Nephron progenitor cell (in vitro differentiated cells): ENCODE results near the gene IKBKE.

Experiments
- DNase-seq: peaks from one replicate; pipeline ENCODE4 v3.0.0; 2021
- H3K27ac Mint-ChIP-seq: 2 replicates; pipeline ENCODE4 v1.8.0; 2021; ENCODE audit warnings: mild to moderate bottlenecking, moderate library complexity, mixed read lengths
- H3K27me3 Mint-ChIP-seq: 2 replicates; pipeline ENCODE4 v1.8.0; 2021; ENCODE audit warnings: mild to moderate bottlenecking, low read depth, mixed read lengths; ENCODE audit not compliant: poor library complexity
- H3K36me3 Mint-ChIP-seq: 2 replicates; pipeline ENCODE4 v1.8.0; 2021; ENCODE audit warnings: low read depth, mixed read lengths
- H3K4me1 Mint-ChIP-seq: 2 replicates; pipeline ENCODE4 v1.8.0; 2021; ENCODE audit warnings: mixed read lengths
- H3K4me3 Mint-ChIP-seq: 2 replicates; pipeline ENCODE4 v1.8.0; 2021; ENCODE audit warnings: mild to moderate bottlenecking, moderate library complexity, mixed read lengths
- H3K9me3 Mint-ChIP-seq: 2 replicates; pipeline ENCODE4 v1.8.0; 2021; ENCODE audit warnings: mild to moderate bottlenecking, moderate library complexity, mixed read lengths
- TF ChIP-seq, protein P1 (sequence below): fragments of 200-600 bp; sonication (generic); IDR thresholded peaks from 2 replicates; pipeline ENCODE4 v1.5.0; 2021; ENCODE audit warnings: antibody characterized with exemption

Gene IKBKE

GRCh38 chr1:206538901-206539640, 68.8 kb downstream of the IKBKE start:
- H3K4me3 Mint-ChIP-seq, result no peak overlapping the region
- no peak overlapping the region for H3K27ac Mint-ChIP-seq
- H3K9me3 Mint-ChIP-seq, result peaks cover 4% of the 10 kb centered on the region
- H3K36me3 Mint-ChIP-seq, result no peaks in the 10 kb centered on the region
- DNase-seq, result no peak
- TF ChIP-seq, protein P1, sequence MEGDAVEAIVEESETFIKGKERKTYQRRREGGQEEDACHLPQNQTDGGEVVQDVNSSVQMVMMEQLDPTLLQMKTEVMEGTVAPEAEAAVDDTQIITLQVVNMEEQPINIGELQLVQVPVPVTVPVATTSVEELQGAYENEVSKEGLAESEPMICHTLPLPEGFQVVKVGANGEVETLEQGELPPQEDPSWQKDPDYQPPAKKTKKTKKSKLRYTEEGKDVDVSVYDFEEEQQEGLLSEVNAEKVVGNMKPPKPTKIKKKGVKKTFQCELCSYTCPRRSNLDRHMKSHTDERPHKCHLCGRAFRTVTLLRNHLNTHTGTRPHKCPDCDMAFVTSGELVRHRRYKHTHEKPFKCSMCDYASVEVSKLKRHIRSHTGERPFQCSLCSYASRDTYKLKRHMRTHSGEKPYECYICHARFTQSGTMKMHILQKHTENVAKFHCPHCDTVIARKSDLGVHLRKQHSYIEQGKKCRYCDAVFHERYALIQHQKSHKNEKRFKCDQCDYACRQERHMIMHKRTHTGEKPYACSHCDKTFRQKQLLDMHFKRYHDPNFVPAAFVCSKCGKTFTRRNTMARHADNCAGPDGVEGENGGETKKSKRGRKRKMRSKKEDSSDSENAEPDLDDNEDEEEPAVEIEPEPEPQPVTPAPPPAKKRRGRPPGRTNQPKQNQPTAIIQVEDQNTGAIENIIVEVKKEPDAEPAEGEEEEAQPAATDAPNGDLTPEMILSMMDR, result no peak
- H3K4me1 Mint-ChIP-seq, result peaks cover 33% of the 10 kb centered on the region
- peaks cover 20% of the 10 kb centered on the region for H3K27me3 Mint-ChIP-seq

DNA sequence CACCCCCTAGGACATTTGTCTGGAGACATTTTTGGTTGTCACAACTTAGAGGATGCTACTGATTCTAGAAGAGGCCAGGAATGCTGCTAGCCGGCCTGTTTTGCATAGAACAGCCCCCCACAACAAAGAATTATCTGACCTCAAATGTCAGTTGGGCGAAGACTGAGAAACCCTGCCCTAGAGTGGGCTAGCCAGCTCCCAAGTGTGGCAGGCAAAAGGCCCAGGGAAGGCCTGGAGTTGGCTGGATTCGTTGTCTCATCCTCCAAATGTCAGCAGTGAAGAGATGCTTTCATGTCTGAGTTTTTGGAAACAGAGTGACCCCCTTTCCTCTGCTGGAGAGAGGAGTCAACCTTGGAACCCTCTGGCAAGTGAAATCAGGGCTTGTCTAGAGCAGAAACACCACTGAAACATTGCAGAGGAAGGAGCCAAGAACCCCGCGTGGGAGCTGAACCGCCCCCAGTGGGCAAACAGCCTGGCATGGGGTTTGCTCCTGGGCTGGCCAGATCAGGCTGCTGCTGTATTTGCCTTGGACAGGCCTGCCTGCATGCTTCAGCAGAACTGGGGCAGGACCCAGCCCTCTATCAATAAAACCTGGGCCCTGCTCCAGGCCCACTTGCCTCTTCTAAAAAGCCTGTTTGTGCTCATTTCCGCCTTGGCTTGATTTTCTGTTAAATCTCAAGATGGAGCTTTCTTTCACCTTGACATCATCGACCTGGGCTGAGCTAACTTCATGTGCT, 69.9 kb downstream of the IKBKE start:
- peaks cover 38% of the 10 kb centered on the region for H3K4me1 Mint-ChIP-seq
- H3K36me3 Mint-ChIP-seq, result no peaks in the 10 kb centered on the region
- peaks cover 4% of the 10 kb centered on the region for H3K9me3 Mint-ChIP-seq
- H3K4me3 Mint-ChIP-seq, result no peak overlapping the region
- no peak for DNase-seq
- no peak overlapping the region for H3K27ac Mint-ChIP-seq
- TF ChIP-seq, protein P1, result no peak
- peaks cover 12% of the 10 kb centered on the region for H3K27me3 Mint-ChIP-seq

DNA sequence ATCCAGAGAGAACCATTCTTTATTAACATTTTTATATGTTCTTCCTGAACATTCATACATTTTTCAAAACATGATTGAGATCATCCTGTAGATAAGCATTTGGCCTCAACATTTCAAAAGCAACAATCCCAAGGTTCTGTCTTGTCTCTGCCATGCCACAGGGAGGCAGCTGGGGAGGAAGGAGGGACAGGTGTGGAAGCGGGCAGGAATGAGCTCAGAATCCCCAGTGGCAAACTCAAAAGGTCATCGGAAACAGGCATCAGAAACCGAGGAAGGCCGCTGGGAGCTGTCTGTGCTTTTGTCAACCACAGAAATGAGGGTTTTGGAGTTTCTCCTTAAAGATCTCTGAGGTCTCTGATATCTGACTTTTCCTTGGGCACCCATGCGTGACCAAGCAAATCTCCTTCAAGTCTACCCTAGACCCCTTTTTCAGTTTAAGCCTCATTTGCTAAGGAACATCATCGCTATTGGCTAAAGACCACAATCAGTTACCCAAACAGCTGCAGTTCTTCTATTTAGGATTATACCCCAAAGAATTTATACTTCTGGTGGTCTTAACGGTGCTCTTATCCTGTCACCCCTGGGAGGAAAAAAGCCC, 71.1 kb downstream of the IKBKE start:
- H3K9me3 Mint-ChIP-seq, result peaks cover 4% of the 10 kb centered on the region
- DNase-seq, result no peak
- H3K4me3 Mint-ChIP-seq, result no peak overlapping the region
- peaks cover 27% of the 10 kb centered on the region for H3K4me1 Mint-ChIP-seq
- TF ChIP-seq, protein P1, result no peak
- peaks cover 12% of the 10 kb centered on the region for H3K27me3 Mint-ChIP-seq
- H3K36me3 Mint-ChIP-seq, result no peaks in the 10 kb centered on the region
- H3K27ac Mint-ChIP-seq, result no peak overlapping the region

DNA sequence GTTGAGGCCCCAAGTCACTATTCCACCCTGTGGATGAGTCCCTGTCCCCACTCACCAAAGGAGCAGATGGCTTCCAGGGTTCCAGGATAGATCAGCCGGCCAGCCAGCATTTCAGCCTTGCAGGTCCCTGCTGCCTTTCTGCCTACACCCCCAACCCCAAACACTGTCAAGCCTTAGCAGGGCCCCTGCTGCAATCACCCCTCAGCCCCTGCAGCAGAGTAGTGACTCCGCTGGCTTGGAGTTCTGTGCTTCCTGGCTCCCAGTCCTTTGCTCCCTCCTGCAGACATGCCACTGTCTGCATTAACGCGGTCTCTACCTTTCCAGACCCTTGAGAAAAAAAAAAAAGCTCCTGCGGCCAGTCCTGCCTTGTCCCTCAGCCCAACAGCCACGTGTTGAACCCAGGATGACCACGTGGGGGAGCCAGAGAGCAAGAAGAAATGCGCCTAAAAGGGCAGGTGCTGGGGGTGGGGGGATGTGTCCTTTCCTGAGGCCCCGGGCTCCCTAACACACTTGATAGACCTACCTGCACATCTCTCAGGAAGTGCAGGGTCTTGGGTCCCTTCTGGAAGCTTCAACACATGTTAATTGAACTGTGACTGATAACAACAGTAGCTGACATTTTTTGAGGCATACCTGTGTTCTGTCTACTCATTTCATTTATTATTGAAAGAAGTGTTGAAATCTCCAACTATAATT, 74.4 kb downstream of the IKBKE start:
- Mint-ChIP-seq H3K4me1 (peaks cover 22% of the 10 kb centered on the region), H3K4me3 (no peak overlapping the region), H3K9me3 (peaks cover 4% of the 10 kb centered on the region), H3K27me3 (peaks cover 12% of the 10 kb centered on the region), H3K36me3 (no peaks in the 10 kb centered on the region), H3K27ac (no peak overlapping the region)
- TF ChIP-seq, protein P1, result peak; percentile 86
- DNase-seq, result peak; percentile 91

DNA sequence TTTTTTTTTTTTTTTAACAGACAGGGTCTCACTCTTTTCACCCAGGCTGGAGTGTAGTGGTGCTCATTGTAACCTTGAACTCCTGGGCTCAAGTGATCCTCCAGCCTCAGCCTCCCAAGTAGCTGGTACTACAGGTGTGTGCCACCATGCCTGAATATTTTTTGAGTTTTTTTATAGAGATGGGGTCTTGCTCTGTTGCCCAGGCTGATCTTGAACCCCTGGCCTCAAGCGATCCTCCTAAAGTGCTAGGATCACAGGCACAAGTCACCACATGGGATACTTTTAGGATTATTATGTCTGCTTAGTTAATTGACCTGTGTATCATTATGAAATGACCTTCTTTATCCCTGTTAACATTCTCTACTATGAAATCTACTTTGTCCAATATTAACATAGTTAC, 75.1 kb downstream of the IKBKE start:
- Mint-ChIP-seq H3K4me3 (no peak overlapping the region), H3K36me3 (no peaks in the 10 kb centered on the region), H3K9me3 (peaks cover 4% of the 10 kb centered on the region), H3K4me1 (peaks cover 22% of the 10 kb centered on the region), H3K27me3 (peaks cover 12% of the 10 kb centered on the region), H3K27ac (no peak overlapping the region)
- DNase-seq, result no peak
- TF ChIP-seq, protein P1, result no peak
